K562 (cell line): ENCODE measurements around the gene NR2C2AP. TPM values are rescaled to one million over a fixed set of nuclear protein-coding genes. Genes with fewer than 3 reads are reported as not detected.

Experiments used
- ATAC-seq: fragments of 200-7000 bp; cut with Tn5 transposase; 3 replicates; pipeline ENCODE4 v1.9.1; 2020; ENCODE audit warnings: moderate library complexity
- BruUV-seq: library from RNA; stranded (reverse); fragments of 400-500 nt; replicated peaks from 2 replicates; lab custom pipeline; 2021; lab: Mats Ljungman, UMichigan
- CTCF ChIA-PET: fragments of 300-600 bp; formaldehyde crosslinking; extraction: SDS; loops from one replicate; lab custom pipeline; 2021; ENCODE audit warnings: low intra/inter-chr PET ratio; lab: Yijun Ruan, JAX
- POLR2A ChIA-PET: fragments of 300-600, 350-650 bp; sonication (Branson Sonifier 250); formaldehyde crosslinking; extraction: SDS; loops from one replicate; lab custom pipeline; 2021; ENCODE audit warnings: antibody characterized with exemption, inconsistent platforms; lab: Yijun Ruan, JAX
- DNase-seq, 4 experiments: peaks; one replicate each; pipeline versions ENCODE4 v3.0.0 to v3.0.0-alpha.2; 2011 to 2018; ENCODE audit warnings: low spot score in 3 of 4, mixed read lengths in 3 of 4; ENCODE audit errors: extremely low read depth in 1 of 4
- FAIRE-seq: peaks from 2 replicates; lab custom pipeline; 2011; peaks lifted over from hg19 to GRCh38; lab: Jason Lieb, UNC
- H2AFZ ChIP-seq: 2 replicates; pipeline ENCODE4 v1.6.0; 2011; ENCODE audit warnings: low read depth, low read length, control low read depth, inconsistent platforms
- H3K27ac ChIP-seq: fragments of 200-600 bp; 3 replicates; pipeline ENCODE4 v1.8.0; 2011; ENCODE audit warnings: low read depth, mild to moderate bottlenecking, control low read depth, inconsistent platforms, low read length, moderate library complexity, mixed read lengths; ENCODE audit errors: extremely low read depth
- H3K27me3 ChIP-seq, 2 experiments: fragments of 300-600 bp in 1 of 2; 2 replicates in 1 of 2; 3 replicates in 1 of 2; pipeline versions ENCODE4 v1.6.0 to v1.8.0; 2011; ENCODE audit warnings: inconsistent platforms in 2 of 2, low read length in 2 of 2, mild to moderate bottlenecking in 1 of 2, mixed read lengths in 1 of 2, moderate library complexity in 1 of 2; ENCODE audit not compliant: control insufficient read depth in 2 of 2, insufficient read depth in 2 of 2
- H3K36me3 ChIP-seq: fragments of 300-600 bp; 3 replicates; pipeline ENCODE4 v1.8.0; 2011; ENCODE audit warnings: mild to moderate bottlenecking, low read length, inconsistent platforms; ENCODE audit not compliant: control insufficient read depth, insufficient read depth
- H3K4me1 ChIP-seq, 2 experiments: fragments of 200-600 bp in 1 of 2; replicated peaks in 1 of 2; 2 replicates in 1 of 2; 3 replicates in 1 of 2; pipeline versions ENCODE4 v1.5.1 to v1.8.0; 2011; ENCODE audit warnings: inconsistent platforms in 2 of 2, low read length in 2 of 2, mild to moderate bottlenecking in 1 of 2, mixed read lengths in 1 of 2, moderate library complexity in 1 of 2; ENCODE audit not compliant: control insufficient read depth in 2 of 2, insufficient read depth in 2 of 2
- H3K4me2 ChIP-seq: 2 replicates; pipeline ENCODE4 v1.6.1; 2011; ENCODE audit warnings: low read length, control low read depth, inconsistent platforms, mixed read lengths; ENCODE audit not compliant: insufficient read depth
- H3K4me3 ChIP-seq: fragments of 200-600 bp; sonication (generic), shearing (Covaris generic); 2 replicates; pipeline ENCODE4 v1.5.1; 2016; ENCODE audit warnings: control low read depth, inconsistent platforms
- H3K79me2 ChIP-seq: fragments of 200-600 bp; 3 replicates; pipeline ENCODE4 v1.8.0; 2011; ENCODE audit warnings: low read length, inconsistent platforms; ENCODE audit not compliant: control insufficient read depth, insufficient read depth
- H3K9ac ChIP-seq, 2 experiments: 2 replicates each; pipeline versions ENCODE4 v1.6.0 to v1.6.1; 2011; ENCODE audit warnings: low read depth in 2 of 2, low read length in 2 of 2, control low read depth in 1 of 2, inconsistent platforms in 1 of 2, mild to moderate bottlenecking in 1 of 2, mixed read lengths in 1 of 2; ENCODE audit not compliant: insufficient read depth in 1 of 2
- H3K9me1 ChIP-seq: one replicate; pipeline ENCODE4 v1.6.0; 2011; ENCODE audit warnings: inconsistent platforms, mild to moderate bottlenecking, low read length, moderate library complexity; ENCODE audit not compliant: control insufficient read depth, insufficient read depth
- H3K9me3 ChIP-seq: replicated peaks from 2 replicates; pipeline ENCODE4 v1.5.1; 2011; ENCODE audit warnings: low read depth, low read length, inconsistent platforms; ENCODE audit not compliant: control insufficient read depth, insufficient read depth
- H4K20me1 ChIP-seq: replicated peaks from 2 replicates; pipeline ENCODE4 v1.6.1; 2011; ENCODE audit warnings: low read length, inconsistent platforms, mixed read lengths; ENCODE audit not compliant: control insufficient read depth, insufficient read depth
- ARID2 ChIP-seq: fragments of 450-650 bp; IDR thresholded peaks from 2 replicates; pipeline ENCODE4 v1.6.1; 2017; ENCODE audit warnings: antibody characterized with exemption, mild to moderate bottlenecking
- BCOR ChIP-seq: fragments of 450-650 bp; IDR thresholded peaks from 2 replicates; pipeline ENCODE4 v1.6.1; 2016
- BRCA1 ChIP-seq, 2 experiments: fragments of 450-650 bp in 1 of 2; sonication (generic) in 1 of 2; formaldehyde crosslinking in 1 of 2; IDR thresholded peaks; 2 replicates each; pipeline versions ENCODE4 v1.5.0 to v1.6.1; 2017 to 2020; ENCODE audit warnings: mild to moderate bottlenecking in 1 of 2, missing genetic modification reagents in 1 of 2
- CBX3 ChIP-seq, 2 experiments: IDR thresholded peaks; 1 replicate in 1 of 2; 2 replicates in 1 of 2; pipeline ENCODE4 v1.6.1; 2012; ENCODE audit warnings: inconsistent platforms in 2 of 2, low read length in 2 of 2, borderline replicate concordance in 1 of 2, control low read depth in 1 of 2
- ESRRB ChIP-seq: fragments of 250-450 bp; sonication (Bioruptor Pico); IDR thresholded peaks from 2 replicates; pipeline ENCODE4 v1.5.0; 2020; ENCODE audit warnings: mild to moderate bottlenecking, moderate library complexity, borderline replicate concordance
- GTF2E2 ChIP-seq: fragments of 200-800 bp; sonication (Bioruptor generic); IDR thresholded peaks from 2 replicates; pipeline ENCODE4 v1.6.1; 2016; ENCODE audit warnings: missing genetic modification characterization, missing compliant biosample characterization
- HNRNPLL ChIP-seq: fragments of 200-400 bp; formaldehyde crosslinking; IDR thresholded peaks from 2 replicates; pipeline ENCODE4 v1.6.1; 2017; ENCODE audit warnings: low read length, low read depth, mild to moderate bottlenecking; ENCODE audit not compliant: poor library complexity, severe bottlenecking
- JUNB ChIP-seq: fragments of 450-650 bp; formaldehyde crosslinking; conservative IDR thresholded peaks from 2 replicates; pipeline ENCODE4 v1.4.0; 2020; ENCODE audit warnings: mild to moderate bottlenecking
- NFIX ChIP-seq: fragments of 250-450 bp; sonication (Bioruptor Pico); IDR thresholded peaks from 2 replicates; pipeline ENCODE4 v1.4.0; 2020; ENCODE audit warnings: low read depth, mild to moderate bottlenecking, moderate library complexity
- RBM25 ChIP-seq: fragments of 200-400 bp; formaldehyde crosslinking; IDR thresholded peaks from 2 replicates; pipeline ENCODE4 v1.6.1; 2018; ENCODE audit warnings: low read length, low read depth, moderate library complexity; ENCODE audit not compliant: severe bottlenecking
- RFX1 ChIP-seq: fragments of 450-650 bp; IDR thresholded peaks from 2 replicates; pipeline ENCODE4 v1.6.1; 2016; ENCODE audit warnings: mild to moderate bottlenecking, moderate library complexity
- SUPT5H ChIP-seq: fragments of 450-650 bp; IDR thresholded peaks from 2 replicates; pipeline ENCODE4 v1.6.1; 2016
- THAP12 ChIP-seq: fragments of 250-450 bp; sonication (Bioruptor Pico); IDR thresholded peaks from 2 replicates; pipeline ENCODE4 v1.9.0; 2021; ENCODE audit warnings: mild to moderate bottlenecking, inconsistent platforms
- ZBTB7A ChIP-seq: IDR thresholded peaks from 2 replicates; pipeline ENCODE4 v1.6.1; 2011; ENCODE audit warnings: low read depth, mild to moderate bottlenecking, low read length, moderate library complexity, borderline replicate concordance; ENCODE audit not compliant: control insufficient read depth
- ZNF121 ChIP-seq: sonication (generic); formaldehyde crosslinking; conservative IDR thresholded peaks from 2 replicates; pipeline ENCODE4 v1.8.0; 2022; ENCODE audit warnings: missing genetic modification reagents
- WGBS: fragments of 100-300 bp; shearing (Covaris generic); methylation state at CpG from one replicate; pipeline ENCODE4 v1.1.6; 2016; ENCODE audit warnings: low coverage, mixed read lengths; ENCODE audit not compliant: insufficient coverage; ENCODE audit errors: missing lambda C conversion rate; 5-methylcytosine and 5-hydroxymethylcytosine counted together
- in situ Hi-C: fragments of 300-500 bp; cut with MboI; formaldehyde crosslinking; loops from 4 replicates; pipeline ENCODE4 v1.15.0; 2018; ENCODE audit warnings: inconsistent platforms, mixed read lengths
- intact Hi-C: fragments of 100-400 bp; cut with micrococcal nuclease; formaldehyde crosslinking; loops from 2 replicates; pipeline ENCODE4 v1.14.2; 2022
- polyA plus RNA-seq, 8 experiments: library from polyadenylated mRNA; depleted of rRNA in 4 of 8; stranded (reverse) in 5 of 8; unstranded in 3 of 8; fragments of >200 nt; fragmentation: Nextera tagmentation in 2 of 8; fragmentation: Illumina TruSeq in 1 of 8; extraction: Ambion mirVana in 2 of 8; extraction: Trizol in 1 of 8; gene quantifications; 2 replicates each; pipeline versions ENCODE4 v1.2.1 to v1.2.3, GENCODE V29; 2011 to 2014; ENCODE audit warnings: inconsistent platforms in 1 of 8, missing spikeins in 1 of 8
- total RNA-seq, 7 experiments: library from RNA; depleted of rRNA in 6 of 7; stranded (reverse); fragments of >200 nt in 6 of 7; fragmentation: Illumina TruSeq in 2 of 7; extraction: Trizol in 2 of 7; gene quantifications; 2 replicates each; pipeline versions ENCODE4 v1.2.1 to v1.2.3, GENCODE V29; 2011 to 2021; ENCODE audit warnings: low replicate concordance in 1 of 7

The NR2C2AP gene
- total and polyA plus RNA-seq, 9 of the 15 experiments (the other 6 are each of a cell fraction or from before 2014, with no cell fraction given): 23.7 to 77.4 (median 32.4) TPM

- TF ChIP-seq ZBTB7A (no peak), JUNB (CRISPR knock-in tag) (no peak), GTF2E2 (tag) (no peak), ZNF121 (peak; percentile 87), RBM25 (peak; percentile 67), BCOR (peak; percentile 59; the same call in 1 of the 2 replicates)
- Histone ChIP-seq H2AFZ (no peak overlapping the region), H3K9ac (no peak overlapping the region), H3K4me3 (no peak overlapping the region), H4K20me1 (peaks cover 4% of the 10 kb centered on the region; the same call in 1 of the 2 replicates), H3K27me3 (peaks cover 19 to 64% of the 10 kb centered on the region in 2 experiments; a peak in 4 of 5 replicates), H3K79me2 (no peaks in the 10 kb centered on the region), H3K9me3 (peaks cover 9% of the 10 kb centered on the region), H3K4me1 (peaks cover 3 to 25% of the 10 kb centered on the region in 2 experiments; a peak in 4 of 5 replicates), H3K36me3 (no peaks in the 10 kb centered on the region), H3K9me1 (no peaks in the 10 kb centered on the region), H3K27ac (no peak overlapping the region), H3K4me2 (no peak overlapping the region)
- FAIRE-seq: no peak
- no TSS peak for BruUV-seq
- in situ Hi-C loops: no loop called here
- WGBS: 2% methylated on average over 3 of the region's 3 CpGs
- intact Hi-C loops: no loop called here
- DNase-seq: no peak
- no peak for ATAC-seq
- POLR2A ChIA-PET: interaction anchor here (0.6 to 1.2 kb wide), 3 partner anchors 10 to 756 kb away, joined by 3 to 4 read pairs (median 3); no protein-coding TSS in a partner anchor
- CTCF ChIA-PET: no interaction called here
Measured at GRCh38 chr19:19229701-19230100, 26.5 kb upstream of the NR2C2AP start.

- in situ Hi-C loops (no loop called here), intact Hi-C loops (no loop called here)
- Histone ChIP-seq H3K79me2 (no peaks in the 10 kb centered on the region), H3K9ac (0 out of 4 replicates have a peak overlapping the region, but pooled peaks of 1 of the 2 experiments have one; percentile 45), H3K4me3 (no peak overlapping the region), H3K9me1 (no peaks in the 10 kb centered on the region), H3K36me3 (no peaks in the 10 kb centered on the region), H3K27ac (no peak overlapping the region), H4K20me1 (peaks cover 4% of the 10 kb centered on the region; the same call in 1 of the 2 replicates), H3K27me3 (peaks cover 17 to 69% of the 10 kb centered on the region in 2 experiments; a peak in 4 of 5 replicates), H2AFZ (no peak overlapping the region), H3K4me2 (no peak overlapping the region), H3K9me3 (no peaks in the 10 kb centered on the region), H3K4me1 (peaks cover 3 to 26% of the 10 kb centered on the region in 2 experiments; a peak in 4 of 5 replicates)
- ChIA-PET POLR2A (interaction anchor here (1.2 kb wide), 1 partner anchor 12 kb away, joined by 6 read pairs; no protein-coding TSS in a partner anchor), CTCF (no interaction called here)
- DNase-seq: no peak
- whole genome bisulfite sequencing: 0% methylated on average over 4 of the region's 4 CpGs
- ATAC-seq: no peak
- TF ChIP-seq BRCA1 (IDR thresholded peaks at IDR 0.05) (no peak), BRCA1 (CRISPR knock-in tag; IDR thresholded peaks at IDR 0.05) (no peak), NFIX (CRISPR knock-in tag) (no peak), ESRRB (CRISPR knock-in tag) (no peak), THAP12 (CRISPR knock-in tag) (no peak), CBX3 (IDR thresholded peaks at IDR 0.05; ENCODE audit: borderline replicate concordance in 1 of 2, low read length in 2 of 2) (no peak), ARID2 (no peak), SUPT5H (no peak), HNRNPLL (no peak), RFX1 (no peak)
- no TSS peak for BruUV-seq
- no peak for FAIRE-seq
Measured at GRCh38 chr19:19227217-19227616, 24.0 kb upstream of the NR2C2AP start.
